GM08714 (cell line): Measurements from ENCODE around the gene MID1.

ENCODE experiments used
- H3K4me3 ChIP-seq: fragments of 200-500 bp; sonication (Bioruptor generic); 2 replicates; pipeline ENCODE4 v1.5.1; 2014; ENCODE audit warnings: mild to moderate bottlenecking, low read length, inconsistent platforms
- ZNF274 ChIP-seq: IDR thresholded peaks from 2 replicates; pipeline ENCODE4 v1.6.1; 2012; ENCODE audit warnings: mild to moderate bottlenecking, low read depth, low read length

The MID1 gene

GRCh38 chrX:10630320-10630719, 9.9 kb upstream of the MID1 start:
- TF ChIP-seq ZNF274: no peak

GRCh38 chrX:10629905-10630304, 9.5 kb upstream of the MID1 start:
- TF ChIP-seq ZNF274: no peak
- no peak overlapping the region for H3K4me3 ChIP-seq

More at GRCh38 chrX:10630320-10630719, 9.9 kb upstream of the MID1 start:
- H3K4me3 ChIP-seq: no peak overlapping the region

- TF ChIP-seq ZNF274: no peak
- no peak overlapping the region for H3K4me3 ChIP-seq
Measured at GRCh38 chrX:10628906-10629305, 8.5 kb upstream of the MID1 start.

- no peak overlapping the region for H3K4me3 ChIP-seq
- no peak for TF ChIP-seq ZNF274
Measured at GRCh38 chrX:10622197-10622596, 1.8 kb upstream of the MID1 start.

GRCh38 chrX:10619425-10620046, 849 bp downstream of the MID1 start:
- H3K4me3 ChIP-seq: peak overlapping the region; percentile 52
- TF ChIP-seq ZNF274: no peak

GRCh38 chrX:10618961-10619360, 1.4 kb downstream of the MID1 start:
- no peak for TF ChIP-seq ZNF274
- H3K4me3 ChIP-seq: no peak overlapping the region

- H3K4me3 ChIP-seq: no peak overlapping the region
- no peak for TF ChIP-seq ZNF274
Measured at GRCh38 chrX:10617999-10618351, 2.4 kb downstream of the MID1 start.

GRCh38 chrX:10617186-10617998, 3.0 kb downstream of the MID1 start:
- no peak for TF ChIP-seq ZNF274
- H3K4me3 ChIP-seq: no peak overlapping the region

GRCh38 chrX:10615931-10616774, 4.2 kb downstream of the MID1 start:
- H3K4me3 ChIP-seq: no peak overlapping the region
- TF ChIP-seq ZNF274: no peak

GRCh38 chrX:10612215-10612614, 8.2 kb downstream of the MID1 start:
- TF ChIP-seq ZNF274: no peak
- H3K4me3 ChIP-seq: no peak overlapping the region

- TF ChIP-seq ZNF274: no peak
- no peak overlapping the region for H3K4me3 ChIP-seq
Measured at GRCh38 chrX:10611441-10612090, 8.8 kb downstream of the MID1 start.

- no peak for TF ChIP-seq ZNF274
- no peak overlapping the region for H3K4me3 ChIP-seq
Measured at GRCh38 chrX:10608099-10608498, 12.3 kb downstream of the MID1 start.

- H3K4me3 ChIP-seq: no peak overlapping the region
- no peak for TF ChIP-seq ZNF274
Measured at GRCh38 chrX:10607233-10607632, 13.2 kb downstream of the MID1 start.

- no peak overlapping the region for H3K4me3 ChIP-seq
- TF ChIP-seq ZNF274: no peak
Measured at GRCh38 chrX:10603612-10604011, 16.8 kb downstream of the MID1 start.
